Measurements from ENCODE around the gene PCSK5. TPM values are rescaled to one million over a fixed set of nuclear protein-coding genes. Genes with fewer than 3 reads are reported as not detected.

PCSK5 gene
- polyA plus RNA-seq, 3 donors: 4.8 to 13.0 (median 7.1) TPM

GRCh38 chr9:75964427-75964826 is 74.0 kb downstream of the PCSK5 start:
- Histone ChIP-seq H3K36me3 (replicated peaks in 1 of 2; ENCODE audit: control insufficient read depth in 1 of 2, insufficient read depth in 2 of 2, low read length in 2 of 2) (no peaks in the 10 kb centered on the region), H3K27ac (ENCODE audit: low read depth in 1 of 2, low read length in 2 of 2) (no peak overlapping the region), H2AFZ (ENCODE audit: insufficient read depth, low read depth, low read length, poor library complexity, severe bottlenecking) (no peak overlapping the region), H3K9me3 (replicated peaks in 1 of 2; ENCODE audit: control insufficient read depth in 1 of 2, insufficient read depth in 1 of 2, low read length in 2 of 2) (no peaks in the 10 kb centered on the region), H3K9ac (ENCODE audit: insufficient read depth, low read length, poor library complexity, severe bottlenecking) (no peak overlapping the region), H3K79me2 (ENCODE audit: insufficient read depth, low read length) (no peaks in the 10 kb centered on the region), H3K27me3 (ENCODE audit: control insufficient read depth in 2 of 2, insufficient read depth in 2 of 2, low read length in 2 of 2) (no peaks in the 10 kb centered on the region), H3K4me2 (replicated peaks; ENCODE audit: extremely low read depth, low read length, poor library complexity, severe bottlenecking) (no peak overlapping the region), H3K4me3 (replicated peaks in 1 of 3; ENCODE audit: low read depth in 2 of 3, low read length in 3 of 3) (no peak overlapping the region), H3K4me1 (ENCODE audit: control insufficient read depth in 1 of 2, insufficient read depth in 2 of 2, low read length in 2 of 2) (no peaks in the 10 kb centered on the region), H4K20me1 (ENCODE audit: insufficient read depth, low read length) (peaks cover 30% of the 10 kb centered on the region)
- 100% methylated on average over 1 of the region's 4 CpGs for WGBS (ENCODE audit: insufficient coverage)
- Mint-ChIP-seq H3K27me3 (ENCODE audit: low read depth in 3 of 3) (peaks cover 0 to 2% (median 2%) of the 10 kb centered on the region in 3 donors), H3K27ac (no peak overlapping the region), H3K9me3 (peaks cover 0 to 4% (median 0%) of the 10 kb centered on the region in 7 donors), H3K4me3 (no peak overlapping the region), H3K36me3 (peaks cover under 1 to 8% of the 10 kb centered on the region in 2 donors), H3K4me1 (no peaks in the 10 kb centered on the region)
- no peak for DNase-seq
- TF ChIP-seq, protein P1, sequence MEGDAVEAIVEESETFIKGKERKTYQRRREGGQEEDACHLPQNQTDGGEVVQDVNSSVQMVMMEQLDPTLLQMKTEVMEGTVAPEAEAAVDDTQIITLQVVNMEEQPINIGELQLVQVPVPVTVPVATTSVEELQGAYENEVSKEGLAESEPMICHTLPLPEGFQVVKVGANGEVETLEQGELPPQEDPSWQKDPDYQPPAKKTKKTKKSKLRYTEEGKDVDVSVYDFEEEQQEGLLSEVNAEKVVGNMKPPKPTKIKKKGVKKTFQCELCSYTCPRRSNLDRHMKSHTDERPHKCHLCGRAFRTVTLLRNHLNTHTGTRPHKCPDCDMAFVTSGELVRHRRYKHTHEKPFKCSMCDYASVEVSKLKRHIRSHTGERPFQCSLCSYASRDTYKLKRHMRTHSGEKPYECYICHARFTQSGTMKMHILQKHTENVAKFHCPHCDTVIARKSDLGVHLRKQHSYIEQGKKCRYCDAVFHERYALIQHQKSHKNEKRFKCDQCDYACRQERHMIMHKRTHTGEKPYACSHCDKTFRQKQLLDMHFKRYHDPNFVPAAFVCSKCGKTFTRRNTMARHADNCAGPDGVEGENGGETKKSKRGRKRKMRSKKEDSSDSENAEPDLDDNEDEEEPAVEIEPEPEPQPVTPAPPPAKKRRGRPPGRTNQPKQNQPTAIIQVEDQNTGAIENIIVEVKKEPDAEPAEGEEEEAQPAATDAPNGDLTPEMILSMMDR (IDR thresholded peaks at IDR 0.05): no peak
- intact Hi-C loops (cut with micrococcal nuclease): no loop called here

DNA sequence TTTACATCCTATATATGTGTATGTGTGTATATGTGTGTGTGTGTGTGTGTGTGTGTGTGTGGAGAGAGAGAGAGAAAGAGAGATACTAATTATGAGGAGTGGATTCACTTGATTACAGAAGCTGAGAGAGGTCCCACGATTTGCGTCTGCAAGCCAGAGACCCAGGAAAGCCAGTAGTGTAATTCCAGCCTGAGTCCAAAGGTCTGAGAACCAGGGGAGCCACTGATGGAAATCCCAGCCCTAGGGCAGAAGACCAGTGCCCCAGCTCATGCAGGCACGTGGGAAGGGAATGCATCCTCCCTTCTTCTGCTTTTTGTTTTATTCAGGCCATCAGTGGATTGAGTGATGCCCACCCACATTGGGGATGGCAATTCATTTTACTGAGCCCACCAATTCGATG is 74.8 kb downstream of the PCSK5 start:
- Mint-ChIP-seq H3K4me1 (no peaks in the 10 kb centered on the region), H3K27me3 (ENCODE audit: low read depth in 3 of 3) (peaks cover 0 to 2% (median 2%) of the 10 kb centered on the region in 3 donors), H3K36me3 (peaks cover 0 to 8% of the 10 kb centered on the region in 2 donors), H3K4me3 (no peak overlapping the region), H3K9me3 (peaks cover 0 to 4% (median 0%) of the 10 kb centered on the region in 7 donors), H3K27ac (no peak overlapping the region)
- TF ChIP-seq, protein P1 (IDR thresholded peaks at IDR 0.05): no peak
- no peak overlapping the region for H2AFZ ChIP-seq (ENCODE audit: insufficient read depth, low read depth, low read length, poor library complexity, severe bottlenecking)
- no peak overlapping the region for H3K4me3 ChIP-seq (replicated peaks in 1 of 3; ENCODE audit: low read depth in 2 of 3, low read length in 3 of 3)
- H3K9ac ChIP-seq (ENCODE audit: insufficient read depth, low read length, poor library complexity, severe bottlenecking): no peak overlapping the region
- H3K79me2 ChIP-seq (ENCODE audit: insufficient read depth, low read length): no peaks in the 10 kb centered on the region
- H3K4me1 ChIP-seq (ENCODE audit: control insufficient read depth in 1 of 2, insufficient read depth in 2 of 2, low read length in 2 of 2): no peaks in the 10 kb centered on the region
- no peak overlapping the region for H3K4me2 ChIP-seq (replicated peaks; ENCODE audit: extremely low read depth, low read length, poor library complexity, severe bottlenecking)
- H4K20me1 ChIP-seq (ENCODE audit: insufficient read depth, low read length): peaks cover 28% of the 10 kb centered on the region
- no peak overlapping the region for H3K27ac ChIP-seq (ENCODE audit: low read depth in 1 of 2, low read length in 2 of 2)
- no peaks in the 10 kb centered on the region for H3K9me3 ChIP-seq (replicated peaks in 1 of 2; ENCODE audit: control insufficient read depth in 1 of 2, insufficient read depth in 1 of 2, low read length in 2 of 2)
- WGBS (ENCODE audit: insufficient coverage): 100% methylated on average over 3 of the region's 4 CpGs
- DNase-seq: no peak
- no peaks in the 10 kb centered on the region for H3K36me3 ChIP-seq (replicated peaks in 1 of 2; ENCODE audit: control insufficient read depth in 1 of 2, insufficient read depth in 2 of 2, low read length in 2 of 2)
- no peaks in the 10 kb centered on the region for H3K27me3 ChIP-seq (ENCODE audit: control insufficient read depth in 2 of 2, insufficient read depth in 2 of 2, low read length in 2 of 2)
- intact Hi-C loops (cut with micrococcal nuclease): no loop called here
